GM10266 (cell line): ENCODE data around the gene EPHA3.

Experiments used
- DNase-seq: peaks from one replicate; pipeline ENCODE4 v3.0.0; 2012; ENCODE audit errors: extremely low spot score
- CTCF ChIP-seq: IDR thresholded peaks from 2 replicates; pipeline ENCODE4 v1.5.1; 2012; ENCODE audit warnings: mild to moderate bottlenecking, low read depth; ENCODE audit not compliant: control insufficient read depth, insufficient read depth; ENCODE audit errors: missing control alignments

EPHA3 gene

GRCh38 chr3:89145995-89146394 is 38.6 kb downstream of the EPHA3 start:
- no peak for DNase-seq
- TF ChIP-seq CTCF = no peak

GRCh38 chr3:89154416-89154815 is 47.0 kb downstream of the EPHA3 start:
- DNase-seq = no peak
- TF ChIP-seq CTCF = no peak

GRCh38 chr3:89155811-89156210 is 48.4 kb downstream of the EPHA3 start:
- DNase-seq = no peak
- TF ChIP-seq CTCF = no peak

GRCh38 chr3:89157575-89157974 is 50.2 kb downstream of the EPHA3 start:
- DNase-seq = no peak
- TF ChIP-seq CTCF = no peak

GRCh38 chr3:89159605-89160004 is 52.2 kb downstream of the EPHA3 start:
- DNase-seq = no peak
- no peak for TF ChIP-seq CTCF

- no peak for TF ChIP-seq CTCF
- no peak for DNase-seq
Measured at GRCh38 chr3:89164774-89165173, 57.4 kb downstream of the EPHA3 start.

- TF ChIP-seq CTCF = no peak
- no peak for DNase-seq
Measured at GRCh38 chr3:89165636-89166263, 58.3 kb downstream of the EPHA3 start.
